H54 (cell line): ENCODE measurements around the gene CGB7.

ENCODE experiments used
- DNase-seq: peaks from one replicate; pipeline ENCODE4 v3.0.0; 2011; ENCODE audit warnings: low spot score, mixed read lengths; ENCODE audit not compliant: insufficient read length
- FAIRE-seq: peaks from 3 replicates; lab custom pipeline; 2011; peaks lifted over from hg19 to GRCh38; lab: Jason Lieb, UNC
- POLR2A ChIP-seq: IDR thresholded peaks from 2 replicates; pipeline ENCODE4 v1.6.1; 2011; ENCODE audit warnings: low read depth, mild to moderate bottlenecking, low read length

The CGB7 gene

GRCh38 chr19:49004964-49005614, 52.5 kb downstream of the CGB7 start:
- TF ChIP-seq POLR2A, result no peak
- no peak for FAIRE-seq
- no peak for DNase-seq
